Muscle layer of colon (tissue), 2 donors: ENCODE data around the gene CLDN1.

Experiments
- H3K27ac ChIP-seq: one replicate; pipeline ENCODE4 v1.7.0; 2013; ENCODE audit warnings: low read depth, mild to moderate bottlenecking, low read length, moderate library complexity
- H3K27me3 ChIP-seq, 2 donors: one replicate each; pipeline ENCODE4 v1.7.0; 2013; ENCODE audit warnings: low read length in 2 of 2, mild to moderate bottlenecking in 2 of 2; ENCODE audit not compliant: insufficient read depth in 2 of 2, control insufficient read depth in 1 of 2
- H3K36me3 ChIP-seq: one replicate; pipeline ENCODE4 v1.7.0; 2013; ENCODE audit warnings: mild to moderate bottlenecking, low read length; ENCODE audit not compliant: insufficient read depth
- H3K4me1 ChIP-seq: one replicate; pipeline ENCODE4 v1.7.0; 2013; ENCODE audit warnings: mild to moderate bottlenecking, low read length; ENCODE audit not compliant: insufficient read depth
- H3K4me3 ChIP-seq, 2 donors: one replicate each; pipeline ENCODE4 v1.7.0; 2013; ENCODE audit warnings: low read length in 2 of 2, low read depth in 1 of 2, mild to moderate bottlenecking in 1 of 2, moderate library complexity in 1 of 2
- H3K9ac ChIP-seq: one replicate; pipeline ENCODE4 v1.7.0; 2013; ENCODE audit warnings: low read length
- H3K9me3 ChIP-seq: one replicate; pipeline ENCODE4 v1.7.0; 2013; ENCODE audit warnings: mild to moderate bottlenecking, low read length
- donor health status: abdominal sarcoma.
- donor health status: Adenocarcinoma of cecum.

The CLDN1 gene

GRCh38 chr3:190330936-190331734 lies 8.9 kb upstream of the CLDN1 start:
- peaks cover 14% of the 10 kb centered on the region for H3K4me1 ChIP-seq
- no peaks in the 10 kb centered on the region for H3K27me3 ChIP-seq
- H3K27ac ChIP-seq = no peak overlapping the region
- H3K9me3 ChIP-seq = no peaks in the 10 kb centered on the region
- H3K36me3 ChIP-seq = no peaks in the 10 kb centered on the region
- no peak overlapping the region for H3K9ac ChIP-seq
- no peak overlapping the region for H3K4me3 ChIP-seq

GRCh38 chr3:190326930-190327329 lies 4.7 kb upstream of the CLDN1 start:
- H3K4me3 ChIP-seq = no peak overlapping the region
- no peaks in the 10 kb centered on the region for H3K9me3 ChIP-seq
- peaks cover 0 to 3% of the 10 kb centered on the region in 2 donors for H3K27me3 ChIP-seq
- no peak overlapping the region for H3K27ac ChIP-seq
- H3K4me1 ChIP-seq = peaks cover 16% of the 10 kb centered on the region
- no peaks in the 10 kb centered on the region for H3K36me3 ChIP-seq
- no peak overlapping the region for H3K9ac ChIP-seq

GRCh38 chr3:190326361-190326760 lies 4.1 kb upstream of the CLDN1 start:
- H3K9me3 ChIP-seq = no peaks in the 10 kb centered on the region
- peaks cover 0 to 4% of the 10 kb centered on the region in 2 donors for H3K27me3 ChIP-seq
- no peak overlapping the region for H3K27ac ChIP-seq
- peaks cover 16% of the 10 kb centered on the region for H3K4me1 ChIP-seq
- no peak overlapping the region for H3K9ac ChIP-seq
- H3K4me3 ChIP-seq = no peak overlapping the region
- H3K36me3 ChIP-seq = no peaks in the 10 kb centered on the region

DNA sequence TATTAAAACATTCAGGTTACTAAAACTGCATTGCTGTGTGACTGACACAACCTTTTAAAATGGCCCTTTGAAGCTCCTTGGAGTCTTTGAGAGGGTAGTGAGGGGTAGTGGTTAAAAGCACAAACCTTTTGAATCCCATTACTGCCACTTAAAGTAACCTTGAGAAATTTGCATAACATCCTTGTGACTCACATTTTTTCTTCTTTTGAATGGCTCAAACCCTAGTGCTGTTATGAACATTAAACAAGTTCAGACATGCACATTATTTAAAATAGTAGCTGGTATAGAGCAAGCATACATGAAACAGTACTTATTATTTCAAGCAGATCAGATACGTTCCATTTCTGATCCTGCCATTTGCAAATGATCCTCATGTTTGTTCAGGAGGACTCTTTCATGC lies 3.7 kb upstream of the CLDN1 start:
- no peak overlapping the region for H3K4me3 ChIP-seq
- H3K9me3 ChIP-seq = no peaks in the 10 kb centered on the region
- H3K4me1 ChIP-seq = peaks cover 16% of the 10 kb centered on the region
- H3K36me3 ChIP-seq = no peaks in the 10 kb centered on the region
- peaks cover 0 to 4% of the 10 kb centered on the region in 2 donors for H3K27me3 ChIP-seq
- no peak overlapping the region for H3K27ac ChIP-seq
- no peak overlapping the region for H3K9ac ChIP-seq

DNA sequence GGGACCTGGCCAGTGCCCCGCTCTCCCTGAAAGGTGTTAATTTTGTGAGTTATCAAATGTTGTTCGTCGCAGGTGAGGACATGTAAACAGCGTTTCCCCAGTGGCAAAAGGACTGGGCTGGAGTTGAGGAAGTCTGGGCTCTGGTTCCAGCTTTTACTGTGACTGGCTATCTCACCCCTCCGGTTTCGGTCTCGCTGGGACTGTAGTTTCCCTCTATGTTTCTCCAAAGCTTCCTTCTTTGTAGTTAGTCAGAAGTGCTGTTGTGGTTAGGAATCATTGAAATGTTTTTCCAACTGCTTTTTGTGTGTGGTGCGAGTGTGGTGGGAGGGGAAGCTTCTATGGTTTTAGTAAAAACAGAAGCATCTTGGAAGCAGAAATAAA lies 990 bp upstream of the CLDN1 start:
- Histone ChIP-seq H3K4me1 (peaks cover 16% of the 10 kb centered on the region), H3K27ac (no peak overlapping the region), H3K4me3 (peak overlapping the region in 1 of 2 donors; percentile 45), H3K9me3 (no peaks in the 10 kb centered on the region), H3K27me3 (peaks cover 0 to 4% of the 10 kb centered on the region in 2 donors), H3K9ac (no peak overlapping the region), H3K36me3 (no peaks in the 10 kb centered on the region)

DNA sequence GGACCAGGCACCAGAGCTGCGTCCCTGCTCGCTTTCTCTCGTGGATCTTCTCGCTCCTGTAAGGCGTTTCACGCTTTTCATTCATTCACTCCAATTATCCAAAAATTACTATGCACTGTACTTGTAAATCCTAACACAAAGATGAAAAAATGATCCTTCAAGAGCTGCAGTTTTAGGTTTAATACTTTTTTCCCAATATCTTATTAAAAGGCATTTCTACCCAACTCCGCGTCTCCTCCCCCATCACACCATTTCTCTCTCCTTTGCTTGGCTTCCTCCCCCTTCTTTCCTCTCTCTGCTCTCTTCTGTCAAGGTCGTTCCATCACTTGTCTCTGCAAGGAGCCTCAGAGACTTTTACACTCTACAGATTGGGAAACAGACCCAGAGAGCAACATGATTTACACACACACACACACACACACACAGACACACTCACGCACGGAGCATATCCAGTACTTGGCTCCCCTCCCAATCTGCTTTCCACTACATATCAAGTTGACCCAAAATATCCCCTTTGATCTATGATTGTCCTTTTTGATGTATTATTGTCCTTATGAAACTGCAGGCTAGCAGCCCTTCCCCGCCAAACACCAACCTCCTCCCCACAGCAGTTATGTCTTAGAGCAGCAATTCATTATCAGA lies 479 bp upstream of the CLDN1 start:
- no peaks in the 10 kb centered on the region for H3K36me3 ChIP-seq
- H3K4me3 ChIP-seq = peak overlapping the region in 1 of 2 donors; percentile 45
- H3K9ac ChIP-seq = no peak overlapping the region
- peaks cover 0 to 4% of the 10 kb centered on the region in 2 donors for H3K27me3 ChIP-seq
- H3K9me3 ChIP-seq = no peaks in the 10 kb centered on the region
- H3K4me1 ChIP-seq = peaks cover 16% of the 10 kb centered on the region
- no peak overlapping the region for H3K27ac ChIP-seq

GRCh38 chr3:190320594-190321362 lies 1.5 kb downstream of the CLDN1 start:
- Histone ChIP-seq H3K27ac (no peak overlapping the region), H3K36me3 (no peaks in the 10 kb centered on the region), H3K27me3 (peaks cover 0 to 4% of the 10 kb centered on the region in 2 donors), H3K4me1 (peaks cover 4% of the 10 kb centered on the region), H3K9me3 (no peaks in the 10 kb centered on the region), H3K4me3 (no peak overlapping the region), H3K9ac (no peak overlapping the region)

GRCh38 chr3:190319660-190320059 lies 2.6 kb downstream of the CLDN1 start:
- Histone ChIP-seq H3K36me3 (no peaks in the 10 kb centered on the region), H3K4me1 (peaks cover 4% of the 10 kb centered on the region), H3K9ac (no peak overlapping the region), H3K9me3 (no peaks in the 10 kb centered on the region), H3K4me3 (no peak overlapping the region), H3K27me3 (peaks cover 0 to 4% of the 10 kb centered on the region in 2 donors), H3K27ac (no peak overlapping the region)

- Histone ChIP-seq H3K36me3 (no peaks in the 10 kb centered on the region), H3K27ac (no peak overlapping the region), H3K4me1 (peaks cover 4% of the 10 kb centered on the region), H3K9me3 (no peaks in the 10 kb centered on the region), H3K9ac (no peak overlapping the region), H3K27me3 (peaks cover 0 to 4% of the 10 kb centered on the region in 2 donors), H3K4me3 (no peak overlapping the region)
Measured at GRCh38 chr3:190318666-190319065, 3.6 kb downstream of the CLDN1 start.

- Histone ChIP-seq H3K27ac (no peak overlapping the region), H3K9me3 (no peaks in the 10 kb centered on the region), H3K4me3 (no peak overlapping the region), H3K27me3 (no peaks in the 10 kb centered on the region), H3K9ac (no peak overlapping the region), H3K36me3 (no peaks in the 10 kb centered on the region), H3K4me1 (no peaks in the 10 kb centered on the region)
Measured at GRCh38 chr3:190314741-190315140, 7.5 kb downstream of the CLDN1 start.

GRCh38 chr3:190309414-190309813 lies 12.8 kb downstream of the CLDN1 start:
- Histone ChIP-seq H3K27ac (no peak overlapping the region), H3K36me3 (no peaks in the 10 kb centered on the region), H3K4me3 (no peak overlapping the region), H3K4me1 (peaks cover 12% of the 10 kb centered on the region), H3K9me3 (no peaks in the 10 kb centered on the region), H3K9ac (no peak overlapping the region), H3K27me3 (no peaks in the 10 kb centered on the region)
